Left lobe of liver (tissue), 2 donors: ENCODE results near the gene MTARC2. TPM values are rescaled to one million over a fixed set of nuclear protein-coding genes. Genes with fewer than 3 reads are reported as not detected.
A peak's percentile ranks its signal among the peaks of the same experiment; 100 is the strongest.

Experiments used
- ATAC-seq: fragments of 200-7000 bp; cut with Tn5 transposase; one replicate; pipeline ENCODE4 v1.9.1; 2020; ENCODE audit warnings: mild to moderate bottlenecking, moderate library complexity
- DNase-seq: peaks from one replicate; pipeline ENCODE4 v3.0.0-alpha.2; 2020; ENCODE audit warnings: low spot score
- total RNA-seq: library from RNA; stranded (reverse); gene quantifications from one replicate; pipeline ENCODE4 v1.2.1, GENCODE V29; 2021
- donor health status: DM: no; HTN: no; CAD: no; lungs with moderate emphysema.
- donor health status: DM: no; HTN: yes; CAD: no.

MTARC2 gene
- total RNA-seq, 1 donor from 2014 or later = 129 TPM

GRCh38 chr1:220824031-220824989, 76.2 kb downstream of the MTARC2 start:
- ATAC-seq = peak; percentile 66
- DNase-seq = peak; percentile 84

GRCh38 chr1:220825819-220826551, 77.9 kb downstream of the MTARC2 start:
- ATAC-seq (no peak), DNase-seq (no peak)

- ATAC-seq = no peak
- DNase-seq = no peak
Measured at GRCh38 chr1:220826729-220827128, 78.6 kb downstream of the MTARC2 start.

- no peak for DNase-seq
- peak; percentile 10 for ATAC-seq
Measured at GRCh38 chr1:220827445-220828178, 79.5 kb downstream of the MTARC2 start.

GRCh38 chr1:220828179-220828490, 80.0 kb downstream of the MTARC2 start:
- DNase-seq (peak; percentile 93), ATAC-seq (peak; percentile 81)

GRCh38 chr1:220828950-220829586, 80.9 kb downstream of the MTARC2 start:
- peak; percentile 4 for ATAC-seq
- no peak for DNase-seq

GRCh38 chr1:220833436-220833835, 85.3 kb downstream of the MTARC2 start:
- no peak for DNase-seq

More at GRCh38 chr1:220833436-220833835, 85.3 kb downstream of the MTARC2 start:
- no peak for ATAC-seq

Other genes with a start within 250 kb of the MTARC2 start
- 0.38 TPM for gene MARK1, start 220.2 kb upstream of the MTARC2 start, total RNA-seq
- gene C1orf115, start 58.0 kb upstream of the MTARC2 start, total RNA-seq = 49.9 TPM
- gene MTARC1, start 38.6 kb downstream of the MTARC2 start, total RNA-seq = 77.4 TPM
- 11.0 TPM for gene HLX, start 131.1 kb downstream of the MTARC2 start, total RNA-seq